HG02610 (cell line): ENCODE measurements around the gene DCTN5.
"Not testable (repeated sequence)": the region's sequence is repeated elsewhere in the genome, so short reads cannot be mapped to it uniquely, and the experiment has no call there.

Experiments used
- ATAC-seq: cut with Tn5 transposase; IDR thresholded peaks from one replicate; pipeline ENCODE4 v1.9.1; 2021; ENCODE audit warnings: mild to moderate bottlenecking, moderate library complexity; ENCODE audit not compliant: unreplicated experiment

DCTN5 gene

DNA sequence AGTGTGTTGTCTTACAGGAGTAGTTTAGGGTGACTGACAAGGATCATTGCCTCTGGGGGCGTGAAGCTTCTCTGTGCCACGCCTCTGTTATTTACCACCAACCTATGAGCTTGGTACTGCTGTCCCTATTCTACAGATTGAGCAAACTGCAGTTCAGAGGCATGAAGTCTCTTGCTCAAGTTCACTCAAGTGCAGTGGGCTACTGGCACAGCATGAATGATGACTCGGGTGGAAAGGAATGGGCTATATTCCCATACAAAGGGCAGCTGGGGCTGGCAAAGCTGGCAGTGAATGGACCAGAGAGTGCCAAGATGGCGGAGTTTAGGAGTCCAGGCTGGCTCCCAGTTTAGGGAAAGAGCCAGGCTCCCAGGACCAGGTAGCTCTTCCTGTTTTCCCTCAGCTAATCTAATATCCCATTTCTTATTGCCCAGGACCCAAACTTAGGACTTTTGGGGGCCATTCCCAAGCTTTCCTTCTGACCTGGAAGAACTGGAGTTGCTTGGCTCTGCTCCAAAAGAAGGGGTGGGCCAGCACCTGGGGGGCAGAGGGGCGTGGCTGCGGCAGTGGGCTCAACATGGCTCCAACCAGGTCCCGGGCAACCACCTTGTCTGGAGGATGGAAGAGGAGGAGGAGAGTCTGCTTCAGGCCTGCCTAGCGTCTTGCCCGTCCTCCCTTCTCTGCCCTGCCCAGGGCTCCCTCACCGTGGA is 50.4 kb downstream of the DCTN5 start:
- ATAC-seq: no peak

- no peak for ATAC-seq
Measured at GRCh38 chr16:23692190-23692837, 51.0 kb downstream of the DCTN5 start.

DNA sequence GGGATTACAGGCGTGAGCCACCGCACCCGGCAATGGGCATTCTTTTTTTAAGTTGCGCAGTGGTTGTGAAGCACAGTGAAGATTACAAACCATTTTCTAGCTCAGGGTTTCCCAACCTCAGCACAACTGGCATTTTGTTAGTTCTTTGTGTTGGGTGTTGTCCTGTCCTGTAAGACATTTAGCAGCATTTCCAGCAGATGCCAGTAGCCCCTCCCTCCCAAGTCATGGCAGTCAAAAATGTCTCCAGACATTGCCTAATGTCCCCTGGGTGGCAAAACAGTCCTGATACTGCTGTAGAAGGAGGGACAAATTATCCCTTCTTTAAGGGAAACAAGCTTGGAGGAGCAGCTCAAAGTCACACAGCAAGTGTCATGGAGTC is 53.0 kb downstream of the DCTN5 start:
- ATAC-seq: no peak

GRCh38 chr16:23694644-23695373 is 53.5 kb downstream of the DCTN5 start:
- no peak for ATAC-seq

DNA sequence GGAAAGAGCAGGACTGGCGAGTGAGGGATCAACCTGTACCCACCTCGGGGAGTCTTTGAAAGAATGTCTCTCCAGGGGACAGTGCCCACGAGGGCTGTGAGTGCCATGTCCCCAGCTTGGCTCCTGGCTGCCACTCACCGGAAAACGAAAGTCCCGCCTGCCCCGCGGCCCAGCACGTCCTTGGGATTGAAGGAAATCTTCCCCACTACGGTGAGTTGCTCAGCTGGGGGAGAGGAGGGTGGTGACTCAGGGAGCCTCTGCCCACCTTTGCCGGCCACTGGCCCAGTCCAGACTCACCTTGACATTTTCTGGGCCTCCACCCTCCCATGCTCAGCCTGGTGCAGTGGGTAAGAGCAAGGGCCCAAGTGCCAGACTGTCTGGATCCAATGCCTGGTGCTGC is 54.5 kb downstream of the DCTN5 start:
- ATAC-seq: no peak

DNA sequence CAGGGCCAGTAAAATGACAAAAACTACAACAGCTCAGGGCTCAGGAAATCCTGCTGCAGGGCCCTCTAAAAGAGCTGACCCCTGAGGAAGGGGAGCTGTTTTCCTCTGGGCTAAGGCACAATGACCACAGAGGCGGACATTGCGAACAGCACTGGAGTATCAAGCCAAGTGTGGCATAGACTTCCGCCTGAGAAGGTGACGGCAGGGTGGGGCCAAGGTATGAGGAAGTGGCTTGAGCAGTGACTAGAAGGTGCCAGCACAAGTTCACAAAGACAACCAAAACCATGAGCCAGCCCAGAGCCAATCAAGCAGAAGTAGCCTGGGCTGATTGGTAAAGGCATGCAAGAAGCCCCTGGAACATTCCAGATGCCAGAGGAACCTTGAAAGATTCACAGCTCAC is 57.8 kb downstream of the DCTN5 start:
- no peak for ATAC-seq

DNA sequence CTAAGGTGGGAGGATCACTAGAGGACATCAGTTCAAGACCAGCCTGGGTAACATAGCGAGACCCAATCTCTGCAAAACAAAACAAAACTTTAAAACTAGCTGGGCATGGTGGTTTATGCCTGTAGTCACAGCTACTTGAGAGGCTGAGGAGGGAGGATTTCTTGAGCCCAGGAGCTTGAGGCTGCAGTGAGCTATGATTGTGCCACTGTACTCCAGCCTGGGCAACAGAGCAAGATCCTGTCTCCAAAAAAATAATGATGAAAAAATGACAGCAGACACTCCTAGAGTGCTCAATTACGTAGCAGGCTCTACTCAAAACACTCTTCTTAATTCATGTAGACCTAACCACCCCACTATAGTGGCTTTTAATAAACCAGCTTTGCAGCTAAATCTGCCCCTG is 58.8 kb downstream of the DCTN5 start:
- ATAC-seq: no peak

- no peak for ATAC-seq
Measured at GRCh38 chr16:23700509-23700908, 59.2 kb downstream of the DCTN5 start.

- no peak for ATAC-seq
Measured at GRCh38 chr16:23701045-23701444, 59.8 kb downstream of the DCTN5 start.

GRCh38 chr16:23702951-23703350 is 61.7 kb downstream of the DCTN5 start:
- no peak for ATAC-seq

DNA sequence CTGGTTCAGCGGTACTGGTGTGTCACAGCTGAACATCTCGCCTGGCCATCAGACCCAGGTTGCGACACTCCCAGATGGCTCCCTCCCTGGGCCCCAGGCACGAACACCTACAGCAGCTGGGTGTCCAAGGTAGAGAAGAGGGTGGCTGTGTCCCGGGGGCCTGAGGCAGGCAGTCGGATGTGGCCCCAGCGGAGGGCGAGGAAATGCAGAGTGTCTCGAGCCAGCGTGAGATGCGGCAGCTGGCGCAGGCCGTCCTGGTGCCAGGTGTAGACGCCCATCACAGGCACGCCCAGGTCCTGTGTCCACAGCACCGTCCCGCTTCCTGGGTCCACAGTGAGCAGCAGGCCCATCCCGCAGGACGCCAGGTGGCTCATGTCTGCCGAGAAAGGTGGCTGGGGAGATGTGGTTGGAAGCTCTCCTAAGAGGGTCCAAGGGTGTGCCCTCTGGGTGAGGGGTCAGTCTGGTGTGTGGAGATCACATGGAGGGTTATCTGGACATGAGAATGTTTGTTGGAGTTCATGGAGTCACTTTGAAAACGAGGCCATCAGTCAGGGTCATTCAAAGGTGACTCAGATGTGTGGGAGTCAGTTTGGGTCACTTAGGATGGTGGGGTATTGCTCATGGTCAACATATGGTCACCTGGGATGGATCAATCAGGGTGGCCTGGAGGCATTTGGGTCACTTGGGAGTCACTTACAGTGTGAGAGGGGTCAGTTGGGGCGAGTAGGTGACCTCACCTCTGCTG is 63.7 kb downstream of the DCTN5 start:
- ATAC-seq: no peak

GRCh38 chr16:23705517-23705902 is 64.2 kb downstream of the DCTN5 start:
- ATAC-seq: no peak

GRCh38 chr16:23706439-23706838 is 65.2 kb downstream of the DCTN5 start:
- ATAC-seq: no peak

DNA sequence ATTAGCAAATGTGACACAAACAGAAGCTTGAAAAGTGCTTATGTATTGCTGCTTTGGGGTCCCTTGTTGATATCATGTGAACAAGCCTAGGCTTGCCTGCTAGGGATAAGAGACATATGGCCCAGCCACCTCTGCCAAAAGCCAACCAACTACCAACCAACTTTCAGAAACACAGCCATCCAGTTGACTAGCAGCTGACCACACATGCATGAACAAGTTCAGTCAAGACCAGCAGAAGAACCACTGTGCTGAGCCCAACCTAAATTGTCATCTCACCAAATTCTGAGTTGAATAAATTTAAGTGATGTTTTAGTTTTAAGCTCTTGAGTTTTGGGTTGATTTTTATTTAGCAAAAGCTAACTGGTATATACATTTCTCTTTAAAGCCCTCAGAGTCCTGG is 68.3 kb downstream of the DCTN5 start:
- ATAC-seq: no peak

- ATAC-seq: no peak
Measured at GRCh38 chr16:23710008-23710407, 68.7 kb downstream of the DCTN5 start.

DNA sequence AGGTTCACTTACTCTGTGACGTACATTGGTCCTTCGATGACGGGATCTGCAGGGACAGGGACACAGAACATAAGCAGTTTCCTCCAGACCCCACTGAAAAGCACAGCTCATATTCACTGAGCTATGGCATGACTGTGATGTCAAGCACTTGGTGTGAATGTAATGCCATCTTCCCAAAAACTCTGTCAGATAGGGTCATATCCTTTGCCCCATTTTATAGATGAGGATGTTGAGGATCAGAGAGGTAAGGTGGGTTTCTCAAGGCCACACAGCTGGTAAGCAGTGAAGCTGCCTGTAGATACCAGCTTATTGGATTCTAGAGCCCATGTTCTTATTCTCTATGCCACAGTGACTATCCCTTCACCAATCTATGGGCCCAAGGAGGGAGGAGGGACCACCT is 69.2 kb downstream of the DCTN5 start:
- no peak for ATAC-seq

DNA sequence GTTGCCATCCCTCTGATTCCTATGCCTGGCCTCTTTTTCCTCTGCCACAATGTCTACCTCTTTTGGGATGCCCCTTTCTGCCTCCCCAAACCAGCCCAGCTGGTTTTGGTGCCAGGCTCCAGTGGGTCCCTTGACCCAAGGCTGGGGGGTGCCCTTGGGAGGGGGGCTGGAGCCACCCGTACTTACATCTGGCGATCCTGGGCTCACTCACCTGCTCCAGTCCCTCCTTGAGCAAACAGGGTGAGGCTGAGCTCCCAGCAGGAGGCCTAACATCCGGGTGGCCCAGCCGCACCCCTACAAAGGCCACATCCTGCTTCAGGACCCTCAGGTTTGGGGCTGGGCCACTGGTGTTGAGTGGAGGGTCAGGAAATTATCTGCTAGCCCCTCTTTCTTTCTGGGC is 70.5 kb downstream of the DCTN5 start:
- no peak for ATAC-seq

GRCh38 chr16:23712976-23713375 is 71.7 kb downstream of the DCTN5 start, which contains the start of gene ERN2:
Gene ERN2 (minus strand): TSS chr16:23713222. CDS start chr16:23713187, 35 bp downstream.
- ATAC-seq: no peak

- ATAC-seq: no peak
Measured at GRCh38 chr16:23716484-23716883, 75.2 kb downstream of the DCTN5 start.

DNA sequence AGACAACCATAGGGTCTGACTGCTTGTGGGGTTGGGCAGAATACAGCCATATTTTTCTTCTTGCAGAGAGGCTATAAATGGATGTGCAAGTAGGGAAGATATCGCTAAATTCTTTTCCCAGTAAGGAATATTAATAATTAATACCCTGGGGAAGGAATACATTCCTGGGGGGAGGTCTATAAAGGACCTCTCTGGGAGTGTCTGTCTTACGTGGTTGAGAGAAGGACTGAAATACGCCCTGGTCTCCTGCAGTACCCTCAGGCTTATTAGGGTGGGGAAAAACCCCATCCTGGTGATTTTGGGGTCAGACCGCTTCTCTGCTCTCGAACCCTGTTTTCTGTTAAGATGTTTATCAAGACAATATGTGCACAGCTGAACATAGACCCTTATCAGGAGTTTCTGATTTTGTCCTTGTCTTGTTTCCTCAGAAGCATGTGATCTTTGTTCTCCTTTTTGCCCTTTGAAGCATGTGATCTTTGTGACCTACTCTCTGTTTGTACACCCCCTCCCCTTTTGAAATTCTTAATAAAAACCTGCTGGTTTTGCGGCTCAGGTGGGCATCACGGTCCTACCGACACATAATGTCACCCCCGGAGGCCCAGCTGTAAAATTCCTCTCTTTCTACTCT is 81.5 kb downstream of the DCTN5 start:
- not testable (repeated sequence) for ATAC-seq
